Measurements from ENCODE around the gene PKN1.

GRCh38 chr19:14412324-14412995 lies 20.6 kb upstream of the PKN1 start:
- TF ChIP-seq, protein P1, sequence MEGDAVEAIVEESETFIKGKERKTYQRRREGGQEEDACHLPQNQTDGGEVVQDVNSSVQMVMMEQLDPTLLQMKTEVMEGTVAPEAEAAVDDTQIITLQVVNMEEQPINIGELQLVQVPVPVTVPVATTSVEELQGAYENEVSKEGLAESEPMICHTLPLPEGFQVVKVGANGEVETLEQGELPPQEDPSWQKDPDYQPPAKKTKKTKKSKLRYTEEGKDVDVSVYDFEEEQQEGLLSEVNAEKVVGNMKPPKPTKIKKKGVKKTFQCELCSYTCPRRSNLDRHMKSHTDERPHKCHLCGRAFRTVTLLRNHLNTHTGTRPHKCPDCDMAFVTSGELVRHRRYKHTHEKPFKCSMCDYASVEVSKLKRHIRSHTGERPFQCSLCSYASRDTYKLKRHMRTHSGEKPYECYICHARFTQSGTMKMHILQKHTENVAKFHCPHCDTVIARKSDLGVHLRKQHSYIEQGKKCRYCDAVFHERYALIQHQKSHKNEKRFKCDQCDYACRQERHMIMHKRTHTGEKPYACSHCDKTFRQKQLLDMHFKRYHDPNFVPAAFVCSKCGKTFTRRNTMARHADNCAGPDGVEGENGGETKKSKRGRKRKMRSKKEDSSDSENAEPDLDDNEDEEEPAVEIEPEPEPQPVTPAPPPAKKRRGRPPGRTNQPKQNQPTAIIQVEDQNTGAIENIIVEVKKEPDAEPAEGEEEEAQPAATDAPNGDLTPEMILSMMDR (IDR thresholded peaks at IDR 0.05) = no peak
- TF ChIP-seq POLR2AphosphoS5 (IDR thresholded peaks at IDR 0.05; ENCODE audit: low read depth, low read length) (no peak), SIN3A (IDR thresholded peaks at IDR 0.05; ENCODE audit: borderline replicate concordance, insufficient read depth, low read depth, low read length) (no peak), REST (IDR thresholded peaks at IDR 0.05; ENCODE audit: insufficient read depth in 1 of 2, low read depth in 2 of 2, low read length in 1 of 2) (no peak)
